ENCODE data around the gene ABR. TPM values are rescaled to one million over a fixed set of nuclear protein-coding genes. Genes with fewer than 3 reads are reported as not detected.

The ABR gene
- total RNA-seq, 1 donor from 2014 or later = 66.7 TPM

DNA sequence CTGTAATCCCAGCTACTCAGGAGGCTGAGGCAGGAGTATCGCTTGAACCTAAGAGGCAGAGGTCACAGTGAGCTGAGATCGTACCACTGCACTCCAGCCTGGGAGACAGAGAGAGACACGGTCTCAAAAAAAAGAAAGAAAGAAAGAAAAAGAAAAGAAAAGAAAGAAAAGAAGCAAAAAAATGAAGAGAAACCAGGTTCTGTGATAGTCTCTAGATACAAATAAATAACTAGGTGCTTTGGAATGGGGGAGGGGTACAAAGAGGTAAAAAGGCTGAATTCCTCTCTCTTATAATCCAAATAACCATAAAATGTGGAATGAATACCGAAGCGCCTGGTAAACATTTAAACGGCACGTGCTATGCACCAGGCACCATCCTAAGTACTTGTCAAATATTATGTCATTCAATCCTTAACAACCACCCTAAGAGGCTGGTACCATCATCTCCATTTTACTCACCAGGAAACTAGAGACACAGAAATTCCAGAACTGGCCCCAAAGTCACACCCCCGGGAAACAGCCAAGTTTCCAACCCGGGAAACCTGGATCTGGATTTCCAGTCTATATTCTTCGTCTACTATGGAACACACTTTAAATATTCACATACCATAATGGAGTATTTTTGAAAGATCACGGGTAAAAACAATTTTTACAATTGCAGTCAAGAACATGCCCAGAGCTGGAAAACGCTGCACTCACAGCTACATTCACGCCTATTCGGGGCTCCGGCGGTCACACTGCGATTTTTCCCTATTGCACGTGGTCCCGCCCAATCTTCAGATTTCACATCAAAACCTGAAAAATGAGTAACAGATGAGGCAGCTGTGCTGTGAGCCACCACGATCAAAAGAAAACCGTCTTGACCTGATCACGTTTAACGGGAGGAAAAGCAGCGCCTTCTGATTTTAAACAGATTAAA lies 210.7 kb downstream of the ABR start:
- no peak overlapping the region for H3K27ac Mint-ChIP-seq
- peaks cover 19% of the 10 kb centered on the region for H3K27me3 Mint-ChIP-seq (ENCODE audit: insufficient read depth)
- intact Hi-C loops (cut with micrococcal nuclease) = no loop called here
- H3K36me3 Mint-ChIP-seq (ENCODE audit: low read depth) = no peaks in the 10 kb centered on the region
- H3K9me3 Mint-ChIP-seq = no peaks in the 10 kb centered on the region
- H3K4me1 Mint-ChIP-seq (ENCODE audit: low read depth) = peaks cover 6% of the 10 kb centered on the region
- no peak overlapping the region for H3K4me3 Mint-ChIP-seq
- no peak for DNase-seq (ENCODE audit: low spot score)

DNA sequence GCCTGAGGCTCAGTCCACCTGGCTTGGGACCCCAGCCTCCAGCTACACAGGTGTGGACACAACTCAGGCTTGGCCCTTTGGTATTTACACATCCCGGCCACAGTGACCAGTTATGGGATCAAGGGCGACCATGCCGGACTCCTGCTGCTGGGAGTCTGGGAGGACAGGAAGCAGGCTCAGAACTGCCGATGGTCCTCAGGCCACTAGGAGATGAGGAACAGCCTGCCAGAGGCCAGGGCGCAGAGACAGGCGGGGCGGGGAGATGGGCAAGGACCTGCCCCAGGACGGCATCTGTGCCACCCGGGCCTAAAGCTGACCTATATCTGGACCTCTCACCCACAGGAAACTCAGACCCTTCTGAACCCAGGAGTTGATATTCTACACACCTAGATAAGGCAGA lies 212.7 kb downstream of the ABR start:
- Mint-ChIP-seq H3K4me1 (ENCODE audit: low read depth) (peaks cover 6% of the 10 kb centered on the region), H3K4me3 (no peak overlapping the region), H3K9me3 (no peaks in the 10 kb centered on the region), H3K36me3 (ENCODE audit: low read depth) (no peaks in the 10 kb centered on the region), H3K27me3 (ENCODE audit: insufficient read depth) (peaks cover 19% of the 10 kb centered on the region), H3K27ac (no peak overlapping the region)
- DNase-seq (ENCODE audit: low spot score) = no peak
- intact Hi-C loops (cut with micrococcal nuclease) = no loop called here

DNA sequence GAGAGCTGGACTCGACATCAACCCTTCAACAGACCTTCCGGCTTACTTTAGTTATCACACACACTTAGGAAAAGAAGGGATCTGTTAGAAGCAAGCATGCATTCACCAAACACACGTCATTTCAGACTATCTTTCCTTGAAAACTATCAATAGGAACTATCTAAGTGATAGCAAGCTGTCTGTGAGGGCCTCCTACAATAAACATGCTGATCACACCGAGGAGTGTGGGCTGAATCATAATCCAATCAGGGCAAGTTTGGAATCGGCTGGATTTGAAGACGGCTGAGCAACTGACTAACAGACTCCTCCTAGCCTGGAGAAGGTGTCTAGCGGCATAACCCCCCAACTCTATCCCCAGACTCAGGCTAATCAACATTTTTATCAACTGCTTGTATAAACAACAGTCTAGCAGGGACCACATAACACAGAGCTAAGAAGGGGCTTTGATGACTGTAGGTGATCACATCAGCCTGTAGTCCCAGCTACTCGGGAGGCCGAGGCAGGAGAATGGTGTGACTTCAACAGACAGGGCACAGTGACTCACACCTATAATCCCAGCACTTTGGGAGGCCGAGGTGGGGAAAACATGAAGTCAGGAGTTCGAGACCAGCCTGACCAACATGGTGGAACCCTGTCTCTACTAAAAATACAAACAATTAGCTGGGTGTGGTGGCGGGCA lies 214.3 kb downstream of the ABR start:
- intact Hi-C loops (cut with micrococcal nuclease) = no loop called here
- no peak for DNase-seq (ENCODE audit: low spot score)
- no peaks in the 10 kb centered on the region for H3K9me3 Mint-ChIP-seq
- H3K36me3 Mint-ChIP-seq (ENCODE audit: low read depth) = no peaks in the 10 kb centered on the region
- no peak overlapping the region for H3K4me3 Mint-ChIP-seq
- H3K27me3 Mint-ChIP-seq (ENCODE audit: insufficient read depth) = peaks cover 18% of the 10 kb centered on the region
- no peak overlapping the region for H3K27ac Mint-ChIP-seq
- peaks cover 6% of the 10 kb centered on the region for H3K4me1 Mint-ChIP-seq (ENCODE audit: low read depth)

DNA sequence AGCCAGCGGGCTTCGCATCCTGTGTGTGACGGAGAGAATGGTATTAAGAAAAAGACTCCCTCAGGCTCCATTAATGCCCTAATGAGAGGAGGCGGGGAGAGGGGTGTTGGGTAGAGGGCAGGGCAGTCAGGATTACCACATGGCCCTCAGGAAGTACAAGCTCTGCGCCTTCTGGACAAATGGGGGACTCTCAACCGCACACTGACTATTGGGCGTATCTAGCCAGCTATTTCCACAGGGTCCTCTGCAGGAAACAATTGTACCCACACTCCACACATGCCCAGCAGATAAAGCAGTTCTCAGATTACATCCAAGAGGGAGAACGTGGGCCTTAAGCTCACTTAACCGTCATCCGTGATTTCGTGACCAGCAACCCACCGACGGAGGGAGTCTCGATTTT lies 214.9 kb downstream of the ABR start:
- intact Hi-C loops (cut with micrococcal nuclease) = no loop called here
- Mint-ChIP-seq H3K9me3 (no peaks in the 10 kb centered on the region), H3K36me3 (ENCODE audit: low read depth) (no peaks in the 10 kb centered on the region)

DNA sequence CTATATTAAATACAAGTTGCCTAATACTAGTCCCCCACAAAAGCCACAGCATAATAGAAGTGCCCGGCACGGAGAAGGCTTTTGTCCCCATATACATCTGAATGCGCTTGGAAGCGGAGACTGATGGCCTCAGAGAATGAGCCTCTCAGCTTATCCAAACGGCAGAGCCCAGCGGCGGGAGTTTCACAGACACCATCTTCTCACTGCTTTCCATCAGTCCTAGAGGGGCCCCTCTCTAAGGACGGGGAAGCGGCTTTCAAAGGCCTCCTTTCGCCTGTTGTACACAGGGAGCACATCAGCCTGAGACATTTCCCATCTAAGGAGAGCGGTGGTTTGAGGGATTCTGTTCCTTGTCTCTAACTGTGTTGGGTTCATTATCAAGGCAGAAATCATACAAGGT lies 217.1 kb downstream of the ABR start:
- Mint-ChIP-seq H3K36me3 (ENCODE audit: low read depth) (no peaks in the 10 kb centered on the region), H3K9me3 (no peaks in the 10 kb centered on the region), H3K4me1 (ENCODE audit: low read depth) (no peaks in the 10 kb centered on the region), H3K4me3 (no peak overlapping the region), H3K27ac (no peak overlapping the region), H3K27me3 (ENCODE audit: insufficient read depth) (peaks cover 4% of the 10 kb centered on the region)
- DNase-seq (ENCODE audit: low spot score) = no peak
- intact Hi-C loops (cut with micrococcal nuclease) = no loop called here

More for the DNA sequence above, 214.9 kb downstream of the ABR start:
- Mint-ChIP-seq H3K27ac (no peak overlapping the region), H3K4me1 (ENCODE audit: low read depth) (peaks cover 4% of the 10 kb centered on the region), H3K27me3 (ENCODE audit: insufficient read depth) (peaks cover 14% of the 10 kb centered on the region), H3K4me3 (no peak overlapping the region)
- DNase-seq (ENCODE audit: low spot score) = no peak

DNA sequence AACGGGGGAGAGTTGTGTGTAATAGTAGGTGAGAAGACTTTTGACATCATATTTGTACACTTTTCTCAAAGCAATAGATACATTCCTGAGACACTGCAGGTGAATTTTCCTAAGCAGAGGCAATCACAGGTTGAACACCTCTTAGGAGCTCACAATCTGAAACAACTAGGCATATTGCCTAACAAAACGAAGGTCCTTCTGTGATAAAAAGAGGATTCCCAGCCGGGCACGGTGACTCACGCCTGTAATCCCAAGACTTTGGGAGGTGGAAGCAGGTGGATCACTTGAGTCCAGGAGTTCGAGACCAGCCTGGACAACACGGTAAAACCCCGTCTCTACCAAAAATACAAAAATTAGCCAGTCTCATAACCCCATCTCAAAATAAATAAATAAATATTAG lies 217.6 kb downstream of the ABR start:
- no peak overlapping the region for H3K4me3 Mint-ChIP-seq
- no peak for DNase-seq (ENCODE audit: low spot score)
- intact Hi-C loops (cut with micrococcal nuclease) = no loop called here
- H3K36me3 Mint-ChIP-seq (ENCODE audit: low read depth) = no peaks in the 10 kb centered on the region
- no peak overlapping the region for H3K27ac Mint-ChIP-seq
- H3K27me3 Mint-ChIP-seq (ENCODE audit: insufficient read depth) = peaks cover 4% of the 10 kb centered on the region
- H3K9me3 Mint-ChIP-seq = no peaks in the 10 kb centered on the region
- H3K4me1 Mint-ChIP-seq (ENCODE audit: low read depth) = no peaks in the 10 kb centered on the region

DNA sequence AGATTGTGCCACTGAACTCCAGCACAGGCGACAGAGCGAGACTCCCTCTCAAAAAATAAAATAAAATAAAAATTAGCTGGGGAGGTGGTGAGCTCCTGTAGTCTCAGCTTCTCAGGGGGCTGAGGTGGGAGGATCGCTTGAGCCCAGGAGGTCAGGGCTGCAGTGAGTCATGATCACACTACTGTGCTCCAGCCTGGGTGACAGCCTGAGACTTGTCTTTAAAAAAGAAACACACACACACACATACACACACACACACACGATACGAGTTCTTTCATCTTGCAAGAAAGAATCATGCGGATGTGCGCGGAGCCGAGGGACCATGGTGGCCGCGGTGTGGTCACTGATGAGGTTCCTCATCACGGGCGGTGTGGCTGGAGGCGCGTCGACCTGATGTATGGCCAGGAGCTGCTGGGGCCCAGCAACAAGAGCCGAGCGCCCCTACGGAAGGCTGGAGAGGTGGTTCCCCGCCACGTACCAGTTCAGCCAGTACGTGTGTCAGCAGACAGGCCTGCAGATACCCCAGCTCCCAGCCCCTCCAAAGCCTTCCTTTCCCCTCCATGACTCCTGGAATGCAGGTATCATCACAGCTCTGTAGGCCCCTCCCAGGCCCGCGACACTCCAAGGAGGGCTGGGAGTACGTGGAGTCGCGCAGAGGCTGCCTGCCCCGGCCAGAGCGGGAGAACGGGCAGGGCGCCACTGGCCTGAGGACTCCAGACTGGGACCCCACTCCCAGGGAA lies 220.9 kb downstream of the ABR start:
- intact Hi-C loops (cut with micrococcal nuclease) = no loop called here
- H3K4me1 Mint-ChIP-seq (ENCODE audit: low read depth) = no peaks in the 10 kb centered on the region
- no peak overlapping the region for H3K4me3 Mint-ChIP-seq
- no peak overlapping the region for H3K27ac Mint-ChIP-seq
- no peaks in the 10 kb centered on the region for H3K36me3 Mint-ChIP-seq (ENCODE audit: low read depth)
- no peak for DNase-seq (ENCODE audit: low spot score)
- H3K27me3 Mint-ChIP-seq (ENCODE audit: insufficient read depth) = no peaks in the 10 kb centered on the region
- H3K9me3 Mint-ChIP-seq = no peaks in the 10 kb centered on the region

DNA sequence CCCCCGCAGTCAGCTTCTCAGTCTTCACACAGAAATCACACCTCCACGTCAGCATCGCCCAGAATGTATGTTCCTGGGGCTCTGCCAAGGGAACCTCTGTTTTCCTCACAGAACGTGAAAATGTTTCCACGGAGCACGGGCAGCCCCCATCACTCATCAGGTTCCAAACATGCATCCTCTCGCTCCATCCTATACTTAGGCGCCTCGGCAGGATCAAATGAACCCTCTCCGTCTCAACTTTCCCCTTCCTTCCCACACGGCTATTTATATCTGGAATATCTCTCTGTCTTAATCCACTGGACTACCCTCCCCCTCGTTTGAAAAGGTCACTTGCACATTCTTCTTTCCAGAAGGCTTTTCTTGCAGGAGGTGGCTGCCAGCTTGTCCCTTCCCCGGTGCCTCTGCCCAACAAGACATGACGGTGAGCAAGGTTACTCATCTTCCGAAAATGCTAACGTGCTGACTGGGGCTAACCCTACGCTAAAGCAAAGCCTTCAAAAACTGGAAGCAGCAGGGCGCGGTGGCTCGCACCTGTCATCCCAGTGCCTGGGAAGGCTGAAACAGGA lies 221.8 kb downstream of the ABR start:
- H3K4me3 Mint-ChIP-seq = no peak overlapping the region
- H3K36me3 Mint-ChIP-seq (ENCODE audit: low read depth) = no peaks in the 10 kb centered on the region
- DNase-seq (ENCODE audit: low spot score) = no peak
- H3K4me1 Mint-ChIP-seq (ENCODE audit: low read depth) = no peaks in the 10 kb centered on the region
- no peaks in the 10 kb centered on the region for H3K9me3 Mint-ChIP-seq
- H3K27me3 Mint-ChIP-seq (ENCODE audit: insufficient read depth) = no peaks in the 10 kb centered on the region
- intact Hi-C loops (cut with micrococcal nuclease) = no loop called here
- no peak overlapping the region for H3K27ac Mint-ChIP-seq

DNA sequence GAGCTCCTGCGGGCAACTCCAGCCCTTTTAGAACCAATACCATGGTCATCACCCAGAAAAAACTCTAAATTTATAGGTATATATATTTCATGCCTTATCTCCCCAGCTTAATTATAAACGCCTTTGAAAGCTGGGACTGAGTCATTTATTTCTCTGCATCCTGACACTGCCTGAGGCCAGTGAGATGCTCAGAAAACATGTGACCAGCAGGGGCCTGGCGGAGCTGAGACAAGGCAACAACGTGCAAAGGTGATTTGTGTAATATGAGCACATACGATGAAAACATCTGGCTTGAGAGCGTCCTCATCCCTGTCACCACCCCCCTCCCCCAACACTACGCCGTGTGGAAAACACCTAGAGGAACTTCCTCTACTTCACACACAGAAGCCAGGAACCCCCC lies 222.9 kb downstream of the ABR start:
- no peaks in the 10 kb centered on the region for H3K9me3 Mint-ChIP-seq
- intact Hi-C loops (cut with micrococcal nuclease) = no loop called here
- H3K4me1 Mint-ChIP-seq (ENCODE audit: low read depth) = no peaks in the 10 kb centered on the region
- H3K36me3 Mint-ChIP-seq (ENCODE audit: low read depth) = no peaks in the 10 kb centered on the region
- no peak overlapping the region for H3K4me3 Mint-ChIP-seq
- DNase-seq (ENCODE audit: low spot score) = no peak
- H3K27me3 Mint-ChIP-seq (ENCODE audit: insufficient read depth) = no peaks in the 10 kb centered on the region
- H3K27ac Mint-ChIP-seq = no peak overlapping the region

DNA sequence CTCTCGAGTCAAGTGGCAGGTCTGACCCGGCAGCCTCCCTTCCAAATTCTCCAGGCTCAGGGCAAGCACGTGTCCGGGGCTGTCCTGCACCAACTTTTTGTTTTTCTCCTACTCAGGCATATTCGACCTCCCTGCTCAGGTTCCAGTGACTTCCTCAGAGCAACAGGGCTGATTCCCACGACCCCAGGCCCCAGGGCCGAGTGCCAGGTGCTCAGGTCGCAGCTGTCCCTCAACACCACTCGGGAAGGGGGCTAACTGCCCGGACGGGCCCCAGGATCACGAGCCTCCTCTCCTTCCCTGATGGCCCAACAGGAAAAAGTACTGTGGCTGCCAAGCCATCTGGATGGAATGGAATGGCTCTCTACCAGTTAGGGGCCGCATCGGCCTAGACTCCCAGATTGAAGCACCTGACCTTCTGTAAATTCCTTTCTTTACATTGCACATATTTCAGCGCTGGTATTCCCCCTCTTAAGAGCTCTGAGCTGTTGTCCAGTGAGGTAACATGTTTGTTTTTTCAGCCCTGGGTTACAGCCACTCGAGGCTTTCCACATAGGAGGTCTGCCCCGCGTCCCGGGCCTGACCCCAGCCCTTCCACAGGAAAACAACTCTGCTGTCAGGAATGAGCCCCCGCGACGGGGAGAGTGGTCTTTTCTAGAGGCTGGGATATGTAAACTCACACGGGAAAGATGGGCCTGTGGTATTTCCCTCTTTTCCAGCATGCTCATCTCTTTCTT lies 225.2 kb downstream of the ABR start:
- Mint-ChIP-seq H3K27me3 (ENCODE audit: insufficient read depth) (peaks cover 3% of the 10 kb centered on the region), H3K27ac (no peak overlapping the region), H3K9me3 (no peaks in the 10 kb centered on the region), H3K4me3 (no peak overlapping the region), H3K4me1 (ENCODE audit: low read depth) (no peaks in the 10 kb centered on the region), H3K36me3 (ENCODE audit: low read depth) (no peaks in the 10 kb centered on the region)
- intact Hi-C loops (cut with micrococcal nuclease) = no loop called here
- no peak for DNase-seq (ENCODE audit: low spot score)

DNA sequence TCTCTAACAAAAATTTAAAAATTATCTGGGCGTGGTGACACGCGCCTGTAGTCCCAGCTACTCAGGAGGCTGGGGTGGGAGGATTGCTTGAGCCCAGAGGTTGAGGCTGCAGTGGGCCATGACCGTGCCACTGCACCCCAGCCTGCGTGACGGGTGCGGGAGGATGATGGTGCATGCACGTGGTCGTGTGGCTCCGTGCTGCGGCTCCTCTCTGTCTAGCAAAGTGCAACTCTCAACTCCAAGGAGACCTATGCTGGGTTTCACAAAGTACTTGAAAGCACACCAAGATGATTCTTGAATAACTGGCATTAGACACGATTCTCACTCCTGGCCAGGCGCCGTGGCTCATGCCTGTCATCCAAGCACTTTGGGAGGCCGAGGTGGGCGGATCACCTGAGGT lies 226.0 kb downstream of the ABR start:
- H3K36me3 Mint-ChIP-seq (ENCODE audit: low read depth) = no peaks in the 10 kb centered on the region
- no peaks in the 10 kb centered on the region for H3K4me1 Mint-ChIP-seq (ENCODE audit: low read depth)

More for the DNA sequence above, 226.0 kb downstream of the ABR start:
- no peaks in the 10 kb centered on the region for H3K9me3 Mint-ChIP-seq
- no peak for DNase-seq (ENCODE audit: low spot score)
- no peak overlapping the region for H3K4me3 Mint-ChIP-seq
- intact Hi-C loops (cut with micrococcal nuclease) = no loop called here
- no peak overlapping the region for H3K27ac Mint-ChIP-seq
- peaks cover 3% of the 10 kb centered on the region for H3K27me3 Mint-ChIP-seq (ENCODE audit: insufficient read depth)
